NCI-H446 treated with DMSO at 0.1 percent for 48 hours (cell line): ENCODE results near the gene RHOXF1.
"Not testable (repeated sequence)": the region's sequence is repeated elsewhere in the genome, so short reads cannot be mapped to it uniquely, and the experiment has no call there.

Source experiments
- DNase-seq: peaks from one replicate; lab custom pipeline; 2025; lab: John Stamatoyannopoulos, UW

RHOXF1 gene

GRCh38 chrX:120115438-120115963 is at the start of gene RHOXF1:
Gene RHOXF1 (minus strand): TSS chrX:120115913. CDS start chrX:120115862, 51 bp downstream.
- no peak for DNase-seq

GRCh38 chrX:120159086-120159485 is 43.4 kb upstream of the RHOXF1 start:
- not testable (repeated sequence) for DNase-seq

GRCh38 chrX:120158313-120158712 is 42.6 kb upstream of the RHOXF1 start, which contains the start of gene RHOXF2:
Gene RHOXF2 (plus strand): TSS chrX:120158613. CDS start chrX:120158751, 138 bp downstream.
- DNase-seq = not testable (repeated sequence)

GRCh38 chrX:120150109-120150744 is 34.5 kb upstream of the RHOXF1 start:
- DNase-seq = not testable (repeated sequence)

- no peak for DNase-seq
Measured at GRCh38 chrX:120147537-120147936, 31.8 kb upstream of the RHOXF1 start.

- DNase-seq = not testable (repeated sequence)
Measured at GRCh38 chrX:120146323-120146722, 30.6 kb upstream of the RHOXF1 start.

- DNase-seq = no peak
Measured at GRCh38 chrX:120145295-120145925, 29.7 kb upstream of the RHOXF1 start.

GRCh38 chrX:120144178-120144844 is 28.6 kb upstream of the RHOXF1 start:
- DNase-seq = no peak

- no peak for DNase-seq
Measured at GRCh38 chrX:120140293-120140981, 24.7 kb upstream of the RHOXF1 start.

- DNase-seq = no peak
Measured at GRCh38 chrX:120137439-120137838, 21.7 kb upstream of the RHOXF1 start.

GRCh38 chrX:120136840-120137239 is 21.1 kb upstream of the RHOXF1 start:
- DNase-seq = no peak

GRCh38 chrX:120136128-120136527 is 20.4 kb upstream of the RHOXF1 start:
- no peak for DNase-seq

- not testable (repeated sequence) for DNase-seq
Measured at GRCh38 chrX:120128306-120128846, 12.7 kb upstream of the RHOXF1 start.

GRCh38 chrX:120125444-120125843 is 9.7 kb upstream of the RHOXF1 start:
- no peak for DNase-seq

- no peak for DNase-seq
Measured at GRCh38 chrX:120120223-120120622, 4.5 kb upstream of the RHOXF1 start.

GRCh38 chrX:120111611-120112010 is 4.1 kb downstream of the RHOXF1 start:
- DNase-seq = no peak

GRCh38 chrX:120109378-120109777 is 6.3 kb downstream of the RHOXF1 start:
- DNase-seq = no peak

- not testable (repeated sequence) for DNase-seq
Measured at GRCh38 chrX:120104707-120105106, 11.0 kb downstream of the RHOXF1 start.

GRCh38 chrX:120101057-120101456 is 14.7 kb downstream of the RHOXF1 start:
- DNase-seq = not testable (repeated sequence)

- DNase-seq = no peak
Measured at GRCh38 chrX:120090208-120090607, 25.5 kb downstream of the RHOXF1 start.

- DNase-seq = no peak
Measured at GRCh38 chrX:120087289-120088017, 28.3 kb downstream of the RHOXF1 start.
